Activated naive CD4-positive, alpha-beta T cell treated with anti-CD3 and anti-CD28 coated beads, Interleukin-2, amount 50 U/mL, for 24 hours (primary cell): ENCODE measurements around the gene TM4SF18.

Experiments
- H3K27ac Mint-ChIP-seq: one replicate; pipeline ENCODE4 v1.8.0; 2021; ENCODE audit warnings: mild to moderate bottlenecking, mixed read lengths
- H3K27me3 Mint-ChIP-seq: one replicate; pipeline ENCODE4 v1.8.0; 2021; ENCODE audit warnings: mixed read lengths
- H3K36me3 Mint-ChIP-seq: one replicate; pipeline ENCODE4 v1.8.0; 2021; ENCODE audit warnings: mixed read lengths
- H3K4me1 Mint-ChIP-seq: one replicate; pipeline ENCODE4 v1.8.0; 2021; ENCODE audit warnings: mixed read lengths
- H3K4me3 Mint-ChIP-seq: one replicate; pipeline ENCODE4 v1.8.0; 2021; ENCODE audit warnings: mild to moderate bottlenecking, mixed read lengths
- H3K9me3 Mint-ChIP-seq: one replicate; pipeline ENCODE4 v1.8.0; 2021; ENCODE audit warnings: mixed read lengths

The TM4SF18 gene

DNA sequence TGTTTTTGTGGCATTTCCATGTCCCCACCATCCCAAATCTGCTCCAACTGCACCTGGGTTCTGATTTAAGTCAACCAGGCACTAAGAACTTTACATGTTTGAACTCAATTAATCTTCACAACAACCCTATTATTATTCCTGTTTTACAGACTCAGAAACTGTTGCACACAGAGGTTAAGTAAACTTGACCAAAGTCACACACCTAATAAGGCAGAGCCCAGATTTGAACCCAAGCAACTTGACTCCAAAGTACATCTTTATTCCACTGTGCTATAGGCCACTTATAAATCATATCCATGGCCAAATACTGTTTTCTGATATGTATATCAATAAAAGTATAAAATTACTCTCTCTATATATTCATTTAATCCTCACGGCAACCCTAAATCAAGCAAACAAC is 16.4 kb downstream of the TM4SF18 start:
- no peak overlapping the region for H3K27ac Mint-ChIP-seq
- H3K27me3 Mint-ChIP-seq, result peaks cover 10% of the 10 kb centered on the region
- no peaks in the 10 kb centered on the region for H3K36me3 Mint-ChIP-seq
- no peak overlapping the region for H3K4me3 Mint-ChIP-seq
- no peaks in the 10 kb centered on the region for H3K9me3 Mint-ChIP-seq
- no peaks in the 10 kb centered on the region for H3K4me1 Mint-ChIP-seq

DNA sequence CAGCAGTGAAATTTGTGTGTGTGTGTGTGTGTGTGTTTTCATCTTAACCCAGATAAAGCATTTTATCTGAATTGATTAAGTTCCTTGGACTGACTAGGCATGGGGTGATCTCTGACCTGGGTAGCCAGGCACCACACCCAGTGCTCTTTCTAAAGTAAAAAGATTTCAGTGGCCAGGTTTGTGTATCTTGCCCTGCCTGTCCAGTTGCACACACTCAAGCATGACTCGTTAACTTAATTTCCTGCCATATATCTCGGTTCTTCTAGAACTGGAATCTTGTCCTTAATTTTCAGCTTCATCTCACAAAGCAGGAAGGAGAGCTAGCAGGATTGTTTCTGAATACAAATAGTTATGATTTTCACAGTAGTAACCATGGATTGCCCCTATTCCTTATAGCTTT is 17.0 kb downstream of the TM4SF18 start:
- no peak overlapping the region for H3K27ac Mint-ChIP-seq
- no peaks in the 10 kb centered on the region for H3K4me1 Mint-ChIP-seq
- no peaks in the 10 kb centered on the region for H3K9me3 Mint-ChIP-seq
- no peak overlapping the region for H3K4me3 Mint-ChIP-seq
- H3K27me3 Mint-ChIP-seq, result peaks cover 12% of the 10 kb centered on the region
- no peaks in the 10 kb centered on the region for H3K36me3 Mint-ChIP-seq

DNA sequence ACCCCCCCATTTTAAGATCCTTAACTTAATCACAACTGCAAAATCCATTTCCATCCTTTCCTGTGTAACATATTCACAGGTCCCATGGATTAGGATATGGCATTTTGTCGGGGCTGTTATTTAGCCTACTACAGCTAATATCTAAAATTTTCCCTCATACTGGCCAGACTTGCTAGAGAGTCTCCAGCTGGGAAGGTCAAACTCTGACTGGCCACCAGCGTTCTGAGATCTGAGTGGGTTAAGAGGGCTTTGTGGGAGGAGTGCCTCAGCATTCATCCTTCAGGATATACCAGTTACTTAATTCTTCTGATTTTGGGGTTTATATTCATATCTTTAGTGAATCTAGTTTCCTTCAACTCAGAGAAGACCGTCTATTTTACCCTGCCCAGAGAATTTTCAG is 17.7 kb downstream of the TM4SF18 start:
- H3K27me3 Mint-ChIP-seq, result peaks cover 12% of the 10 kb centered on the region
- no peaks in the 10 kb centered on the region for H3K36me3 Mint-ChIP-seq
- H3K4me3 Mint-ChIP-seq, result no peak overlapping the region
- no peak overlapping the region for H3K27ac Mint-ChIP-seq
- H3K9me3 Mint-ChIP-seq, result no peaks in the 10 kb centered on the region
- no peaks in the 10 kb centered on the region for H3K4me1 Mint-ChIP-seq

DNA sequence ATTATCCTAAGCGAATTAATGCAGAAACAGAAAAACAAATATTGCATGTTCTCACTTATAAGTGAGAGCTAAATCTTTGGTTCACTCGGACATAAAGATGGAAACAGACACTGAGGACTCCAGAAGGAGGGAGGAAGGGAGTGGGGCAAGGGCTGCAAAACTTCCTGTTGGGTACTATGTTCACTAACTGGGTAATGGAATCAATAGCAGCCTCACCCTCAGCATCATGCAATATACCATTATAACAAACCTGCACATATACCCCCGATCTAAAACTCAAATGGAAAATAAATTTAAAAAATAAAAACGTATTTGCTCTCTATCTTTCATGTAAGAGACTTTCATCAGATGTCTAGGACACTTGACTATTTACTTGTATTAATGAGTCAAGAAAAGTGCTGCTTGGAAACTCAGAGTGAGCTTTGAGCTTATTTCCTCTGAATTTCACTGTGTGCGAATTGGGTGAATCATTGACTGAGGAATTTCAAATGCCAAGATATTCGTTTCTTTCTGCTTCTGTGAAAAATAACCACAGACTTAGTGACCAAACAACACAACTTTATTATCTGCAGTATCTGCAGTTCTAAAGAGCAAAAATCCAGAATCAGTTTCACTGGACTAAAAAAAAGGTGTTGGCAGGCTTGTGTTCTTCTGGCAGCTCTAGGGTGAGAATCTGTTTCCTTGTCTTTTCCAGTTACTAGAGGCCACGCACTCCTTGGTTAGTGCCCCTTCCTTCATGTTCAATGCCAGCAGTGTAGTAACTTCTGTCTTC is 18.4 kb downstream of the TM4SF18 start:
- no peak overlapping the region for H3K27ac Mint-ChIP-seq
- H3K27me3 Mint-ChIP-seq, result peaks cover 12% of the 10 kb centered on the region
- H3K36me3 Mint-ChIP-seq, result no peaks in the 10 kb centered on the region
- no peaks in the 10 kb centered on the region for H3K4me1 Mint-ChIP-seq
- H3K9me3 Mint-ChIP-seq, result no peaks in the 10 kb centered on the region
- no peak overlapping the region for H3K4me3 Mint-ChIP-seq

DNA sequence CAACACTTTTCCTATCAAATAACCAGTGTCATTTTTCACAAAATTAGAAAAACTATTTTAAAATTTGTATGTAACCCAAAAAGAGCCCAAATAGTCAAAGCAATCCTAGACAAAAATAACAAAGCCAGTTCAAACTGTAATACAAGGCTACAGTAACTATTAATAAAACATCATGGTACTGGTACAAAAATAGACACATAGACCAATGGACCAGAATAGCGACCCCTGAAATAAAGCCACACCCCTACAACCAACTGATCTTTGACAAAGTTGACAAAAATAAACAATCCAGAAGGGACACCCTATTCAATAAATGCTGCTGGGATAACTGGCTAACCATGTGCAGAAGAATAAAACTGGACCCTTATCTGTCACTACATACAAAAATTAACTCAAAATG is 19.9 kb downstream of the TM4SF18 start:
- no peak overlapping the region for H3K27ac Mint-ChIP-seq
- H3K36me3 Mint-ChIP-seq, result no peaks in the 10 kb centered on the region
- no peaks in the 10 kb centered on the region for H3K9me3 Mint-ChIP-seq
- no peaks in the 10 kb centered on the region for H3K4me1 Mint-ChIP-seq
- peaks cover 12% of the 10 kb centered on the region for H3K27me3 Mint-ChIP-seq
- H3K4me3 Mint-ChIP-seq, result no peak overlapping the region

DNA sequence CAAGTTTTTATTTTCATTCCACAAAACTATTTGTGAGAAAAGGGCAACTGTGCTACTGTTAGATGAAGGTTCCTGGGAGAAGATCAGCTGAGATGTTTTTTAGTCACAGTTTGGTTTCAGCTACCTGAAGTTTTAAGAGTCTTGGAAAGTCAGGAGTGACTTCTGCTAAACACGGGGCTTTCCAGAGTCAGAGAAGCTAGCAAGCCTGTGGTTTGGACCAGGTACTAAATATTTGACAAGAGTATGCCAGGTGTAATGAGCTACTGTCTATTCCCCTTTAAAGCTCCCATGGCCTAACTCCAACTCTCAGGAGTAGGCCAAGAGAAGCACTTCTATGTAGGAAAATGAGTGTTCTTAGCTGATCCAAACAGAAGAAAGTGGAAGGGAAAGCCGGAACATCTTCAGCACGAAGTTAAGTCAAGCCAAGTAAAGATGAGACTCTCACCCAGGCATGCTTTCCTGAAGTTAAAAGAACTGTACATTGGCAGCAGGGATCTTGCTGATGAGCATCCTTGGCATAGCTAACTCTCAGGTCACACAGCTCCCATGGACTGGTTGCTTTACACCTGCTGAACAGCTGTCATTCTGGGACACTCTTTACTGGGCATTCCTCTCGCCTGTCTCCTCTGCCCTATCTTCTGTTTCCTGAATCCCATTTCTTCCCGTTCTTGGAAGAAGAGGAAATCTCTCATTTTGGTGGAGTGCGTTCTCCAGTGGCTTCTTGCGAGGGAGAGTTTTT is 22.5 kb downstream of the TM4SF18 start:
- no peaks in the 10 kb centered on the region for H3K36me3 Mint-ChIP-seq
- no peak overlapping the region for H3K4me3 Mint-ChIP-seq
- peaks cover 13% of the 10 kb centered on the region for H3K27me3 Mint-ChIP-seq
- H3K4me1 Mint-ChIP-seq, result no peaks in the 10 kb centered on the region
- H3K27ac Mint-ChIP-seq, result no peak overlapping the region
- H3K9me3 Mint-ChIP-seq, result no peaks in the 10 kb centered on the region

DNA sequence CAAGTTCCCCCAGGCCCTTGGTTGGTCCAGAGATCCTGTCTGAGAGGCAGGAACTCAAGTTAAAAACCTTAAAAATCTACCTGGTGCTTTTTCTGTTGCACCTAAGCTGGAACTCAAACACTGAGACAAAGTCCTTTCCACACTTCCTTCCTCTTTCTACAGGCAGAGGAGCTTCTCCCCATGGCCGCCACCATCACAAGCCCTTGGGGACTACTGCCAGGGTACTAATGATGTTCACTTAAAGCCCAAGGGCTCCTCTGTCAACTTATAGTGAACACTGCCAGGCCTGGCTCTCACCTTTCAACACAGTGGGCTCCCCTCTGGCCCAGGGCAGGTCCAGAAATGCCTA is 26.0 kb downstream of the TM4SF18 start:
- H3K27me3 Mint-ChIP-seq, result peaks cover 12% of the 10 kb centered on the region
- no peaks in the 10 kb centered on the region for H3K36me3 Mint-ChIP-seq
- H3K4me3 Mint-ChIP-seq, result no peak overlapping the region
- H3K9me3 Mint-ChIP-seq, result no peaks in the 10 kb centered on the region
- H3K27ac Mint-ChIP-seq, result no peak overlapping the region
- H3K4me1 Mint-ChIP-seq, result no peaks in the 10 kb centered on the region

DNA sequence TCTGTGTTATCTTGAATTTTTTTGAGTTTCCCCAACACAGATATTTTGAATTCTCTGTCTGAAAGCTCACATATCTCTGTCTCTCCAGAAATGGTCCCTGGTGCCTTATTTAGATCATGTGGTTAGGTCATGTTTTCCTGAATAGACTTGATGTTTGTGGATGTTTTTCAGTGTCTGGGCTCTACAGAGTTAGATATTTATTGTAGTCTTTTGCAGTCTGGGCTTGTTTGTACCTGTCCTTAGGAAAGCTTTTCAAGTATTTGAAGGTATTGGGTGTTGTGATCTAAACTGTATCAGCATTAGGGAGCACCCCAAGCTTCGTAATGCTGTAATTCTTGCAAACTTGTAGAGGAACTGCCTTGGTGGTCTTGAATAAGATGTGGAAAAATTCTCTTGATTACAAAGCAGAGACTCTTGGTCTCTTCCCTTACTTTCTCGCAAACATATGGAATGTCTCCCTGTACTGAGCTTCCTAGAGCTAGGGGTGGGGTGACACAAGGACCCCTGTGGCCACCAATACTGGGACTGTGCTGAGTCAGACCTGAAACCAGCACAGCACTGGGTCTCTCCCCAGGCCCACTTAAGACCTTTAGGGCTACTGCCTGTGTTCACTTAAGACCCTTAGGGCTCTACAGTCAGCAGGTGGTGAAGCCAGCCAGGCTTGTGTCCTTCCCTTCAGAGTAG is 26.5 kb downstream of the TM4SF18 start:
- Mint-ChIP-seq H3K4me3 (no peak overlapping the region), H3K4me1 (no peaks in the 10 kb centered on the region), H3K27me3 (peaks cover 8% of the 10 kb centered on the region), H3K36me3 (no peaks in the 10 kb centered on the region), H3K9me3 (no peaks in the 10 kb centered on the region), H3K27ac (no peak overlapping the region)

DNA sequence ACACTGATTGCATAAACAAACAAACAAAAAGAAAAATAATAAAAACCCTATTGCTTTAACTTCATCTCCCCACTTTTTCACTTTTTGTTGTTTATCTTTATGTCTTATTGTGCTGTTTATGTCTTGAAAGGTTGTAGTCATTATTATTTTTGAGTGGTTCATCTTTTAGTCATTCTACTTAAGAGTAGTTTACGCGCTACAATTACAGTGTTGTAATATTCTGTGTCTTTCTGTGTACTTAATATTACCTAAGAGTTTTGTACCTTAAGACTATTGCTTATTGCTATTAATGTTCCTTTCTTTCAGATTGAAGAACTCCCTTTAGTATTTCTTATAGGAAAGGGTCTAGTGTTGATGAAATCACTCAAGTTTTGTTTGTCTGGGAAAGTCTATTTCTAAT is 28.1 kb downstream of the TM4SF18 start:
- no peaks in the 10 kb centered on the region for H3K36me3 Mint-ChIP-seq
- H3K4me3 Mint-ChIP-seq, result no peak overlapping the region
- H3K9me3 Mint-ChIP-seq, result no peaks in the 10 kb centered on the region
- peaks cover 8% of the 10 kb centered on the region for H3K27me3 Mint-ChIP-seq
- no peak overlapping the region for H3K27ac Mint-ChIP-seq
- H3K4me1 Mint-ChIP-seq, result no peaks in the 10 kb centered on the region

DNA sequence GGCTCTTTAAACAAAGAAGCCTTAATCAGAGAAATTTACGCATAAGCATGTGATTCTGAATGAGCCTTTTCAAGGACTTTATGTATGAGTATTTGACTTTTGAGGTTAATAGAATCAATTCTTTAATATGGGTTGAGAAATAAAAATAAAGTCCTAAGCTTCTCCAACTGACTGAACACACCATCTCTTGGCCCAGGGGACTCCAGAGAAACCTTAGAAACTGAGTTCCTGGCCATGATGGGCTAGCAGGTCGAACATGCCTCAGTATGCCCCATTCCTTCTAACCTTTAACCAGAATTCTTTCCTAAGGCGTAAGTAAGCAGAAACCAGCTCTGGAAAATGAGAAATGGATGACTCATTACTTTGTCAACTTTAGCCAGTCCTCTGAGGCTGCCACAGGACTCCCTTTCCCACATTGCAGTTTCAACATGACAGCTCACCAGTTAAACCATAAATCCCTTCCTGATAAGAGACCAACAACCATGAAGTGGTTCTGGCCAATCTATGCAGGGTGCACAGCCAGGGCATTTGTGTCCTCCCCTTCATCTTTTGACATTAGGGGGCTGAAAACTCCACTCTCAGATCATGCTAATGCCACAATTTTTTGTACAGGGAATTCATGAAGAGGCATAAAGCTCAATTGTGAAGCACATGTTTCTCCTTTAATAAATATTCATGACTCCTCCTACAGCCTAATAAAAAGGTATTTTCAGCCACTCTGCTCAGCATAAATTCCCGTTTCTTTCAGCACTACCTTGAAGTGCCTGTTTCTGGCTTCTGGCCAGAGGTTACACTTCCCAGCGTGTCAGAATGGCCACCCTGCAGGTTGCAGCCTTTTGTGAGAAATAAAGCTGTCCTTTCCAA is 33.3 kb downstream of the TM4SF18 start:
- H3K36me3 Mint-ChIP-seq, result no peaks in the 10 kb centered on the region
- H3K4me3 Mint-ChIP-seq, result no peak overlapping the region
- no peaks in the 10 kb centered on the region for H3K4me1 Mint-ChIP-seq
- no peak overlapping the region for H3K27ac Mint-ChIP-seq
- peaks cover 1% of the 10 kb centered on the region for H3K27me3 Mint-ChIP-seq
- H3K9me3 Mint-ChIP-seq, result no peaks in the 10 kb centered on the region

DNA sequence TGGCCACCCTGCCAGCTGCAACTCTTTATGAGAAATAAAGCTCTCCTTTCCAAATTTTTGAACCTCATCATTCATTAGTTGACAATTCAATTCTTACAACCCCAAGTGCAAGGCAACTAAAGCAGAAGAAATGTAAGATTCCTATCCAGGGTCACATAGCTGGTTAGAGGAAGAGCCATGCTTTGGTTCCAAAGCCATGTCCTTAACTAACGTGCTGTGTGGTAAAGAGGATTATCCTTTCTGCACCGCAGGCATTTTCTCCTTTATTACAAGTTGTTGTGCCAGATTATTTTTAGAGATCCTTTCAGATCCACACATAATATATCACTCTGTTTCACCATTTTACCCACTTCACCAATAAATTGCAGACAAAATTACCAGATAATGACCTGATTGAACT is 36.5 kb downstream of the TM4SF18 start:
- no peak overlapping the region for H3K27ac Mint-ChIP-seq
- no peaks in the 10 kb centered on the region for H3K4me1 Mint-ChIP-seq
- H3K4me3 Mint-ChIP-seq, result no peak overlapping the region
- no peaks in the 10 kb centered on the region for H3K36me3 Mint-ChIP-seq
- H3K27me3 Mint-ChIP-seq, result peaks cover 1% of the 10 kb centered on the region
- H3K9me3 Mint-ChIP-seq, result no peaks in the 10 kb centered on the region

DNA sequence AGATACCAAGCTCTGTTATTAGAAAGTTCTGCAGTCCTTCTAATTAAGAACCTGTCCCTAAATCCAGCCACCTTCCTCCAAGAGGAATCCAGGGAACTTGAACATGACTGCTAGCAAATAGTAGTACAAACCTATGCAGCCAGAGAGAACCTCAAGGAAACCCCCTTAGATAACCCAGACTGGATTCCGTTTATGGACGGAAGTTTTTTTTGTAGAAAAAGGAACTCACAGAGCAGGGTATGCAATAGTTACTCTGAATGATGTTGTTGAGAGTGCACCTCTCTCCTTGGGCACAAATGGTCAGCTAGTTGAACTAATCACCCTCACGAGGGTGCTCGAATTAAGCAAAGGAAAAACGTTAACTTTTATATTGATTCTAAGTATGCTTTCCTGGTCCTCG is 40.8 kb downstream of the TM4SF18 start:
- H3K9me3 Mint-ChIP-seq, result no peaks in the 10 kb centered on the region
- no peaks in the 10 kb centered on the region for H3K36me3 Mint-ChIP-seq
- no peaks in the 10 kb centered on the region for H3K4me1 Mint-ChIP-seq
- no peak overlapping the region for H3K27ac Mint-ChIP-seq
- no peak overlapping the region for H3K4me3 Mint-ChIP-seq
- H3K27me3 Mint-ChIP-seq, result no peaks in the 10 kb centered on the region

DNA sequence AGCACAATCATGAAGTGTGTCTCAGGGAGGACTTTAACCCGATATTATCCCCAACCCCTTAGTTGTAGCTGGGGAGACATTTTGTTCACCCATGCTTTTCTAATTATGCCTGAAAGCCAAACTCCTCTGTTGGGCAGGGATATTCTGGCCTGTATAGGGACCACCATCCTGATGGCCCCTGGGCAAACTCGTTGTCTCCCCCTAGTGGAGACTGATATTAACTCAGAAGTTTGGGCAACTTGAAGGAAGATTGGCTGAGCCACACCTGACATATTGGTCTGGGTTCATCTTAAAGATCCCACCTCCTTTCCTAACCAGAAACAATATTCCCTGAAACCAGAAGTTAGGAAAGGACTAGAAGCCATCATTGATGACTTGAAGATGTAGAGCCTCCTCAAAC is 42.3 kb downstream of the TM4SF18 start:
- Mint-ChIP-seq H3K4me3 (no peak overlapping the region), H3K9me3 (no peaks in the 10 kb centered on the region), H3K36me3 (no peaks in the 10 kb centered on the region), H3K27me3 (no peaks in the 10 kb centered on the region), H3K27ac (no peak overlapping the region), H3K4me1 (no peaks in the 10 kb centered on the region)

DNA sequence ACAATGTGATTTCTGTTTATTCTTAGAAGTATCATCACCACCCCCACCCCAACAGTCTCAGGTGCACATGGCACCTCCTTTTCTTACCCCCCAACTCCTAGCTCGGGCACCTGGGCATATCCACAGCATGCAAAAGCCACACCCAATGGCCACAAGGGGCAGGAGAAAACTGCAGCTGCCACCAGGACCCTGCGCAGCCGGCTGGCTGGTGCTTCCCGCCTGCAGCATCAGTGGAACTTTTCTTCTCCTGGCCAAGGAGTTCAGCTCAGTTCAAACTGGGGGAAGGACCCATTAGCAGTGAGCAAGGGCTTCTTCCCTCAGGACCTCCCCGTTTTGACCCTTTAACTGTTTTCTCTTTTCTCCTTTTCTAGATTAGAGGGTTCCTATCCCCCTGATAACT is 44.8 kb downstream of the TM4SF18 start:
- H3K4me3 Mint-ChIP-seq, result no peak overlapping the region
- no peaks in the 10 kb centered on the region for H3K36me3 Mint-ChIP-seq
- H3K27ac Mint-ChIP-seq, result no peak overlapping the region
- no peaks in the 10 kb centered on the region for H3K4me1 Mint-ChIP-seq
- no peaks in the 10 kb centered on the region for H3K27me3 Mint-ChIP-seq
- H3K9me3 Mint-ChIP-seq, result no peaks in the 10 kb centered on the region

DNA sequence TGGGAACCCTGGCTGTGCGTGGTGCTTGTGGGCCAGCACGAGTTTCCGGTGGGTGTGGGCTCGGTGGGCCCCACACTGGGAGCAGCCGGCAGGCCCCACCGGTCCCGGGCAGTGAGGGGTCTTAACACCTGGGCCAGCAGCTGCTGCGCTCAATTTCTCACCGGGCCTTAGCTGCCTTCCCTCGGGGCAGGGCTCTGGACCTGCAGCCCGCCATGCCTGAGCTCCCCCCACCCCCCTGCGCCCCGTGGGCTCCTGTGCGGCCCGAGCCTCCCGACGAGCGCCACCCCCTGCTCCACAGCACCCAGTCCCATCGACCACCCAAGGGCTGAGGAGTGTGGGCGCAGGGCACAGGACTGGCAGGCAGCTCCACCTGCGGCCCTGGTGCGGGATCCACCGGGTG is 49.4 kb downstream of the TM4SF18 start:
- H3K4me1 Mint-ChIP-seq, result no peaks in the 10 kb centered on the region
- H3K9me3 Mint-ChIP-seq, result no peaks in the 10 kb centered on the region
- no peaks in the 10 kb centered on the region for H3K27me3 Mint-ChIP-seq
- no peak overlapping the region for H3K27ac Mint-ChIP-seq
- H3K36me3 Mint-ChIP-seq, result no peaks in the 10 kb centered on the region
- H3K4me3 Mint-ChIP-seq, result no peak overlapping the region
